SK-N-SH treated with all-trans-retinoic acid at 6 μM for 48 hours (cell line): Measurements from ENCODE around the gene ADAT3.

Source experiments
- ATAC-seq: fragments of 200-7000 bp; cut with Tn5 transposase; 3 replicates; pipeline ENCODE4 v1.9.1; 2020; ENCODE audit warnings: mild to moderate bottlenecking, moderate library complexity
- ARNTL ChIP-seq: fragments of 450-650 bp; formaldehyde crosslinking; IDR thresholded peaks from 2 replicates; pipeline ENCODE4 v1.5.0; 2020; ENCODE audit warnings: low read depth, mild to moderate bottlenecking, moderate library complexity, borderline replicate concordance
- BACH2 ChIP-seq: fragments of 250-450 bp; sonication (Bioruptor Pico); IDR thresholded peaks from 2 replicates; pipeline ENCODE4 v1.9.0; 2021; ENCODE audit warnings: mild to moderate bottlenecking, borderline replicate concordance
- CSDC2 ChIP-seq: fragments of 250-450 bp; sonication (Bioruptor Pico); IDR thresholded peaks from 2 replicates; pipeline ENCODE4 v1.5.0; 2020; ENCODE audit warnings: mild to moderate bottlenecking, moderate library complexity
- ESRRG ChIP-seq: fragments of 250-450 bp; sonication (Bioruptor Pico); IDR thresholded peaks from 2 replicates; pipeline ENCODE4 v1.6.1; 2021; ENCODE audit warnings: mild to moderate bottlenecking
- GLIS3 ChIP-seq: fragments of 250-450 bp; sonication (Bioruptor Pico); IDR thresholded peaks from 2 replicates; pipeline ENCODE4 v1.5.0; 2020; ENCODE audit warnings: mild to moderate bottlenecking, moderate library complexity
- ISL1 ChIP-seq: fragments of 250-450 bp; sonication (Bioruptor Pico); IDR thresholded peaks from 2 replicates; pipeline ENCODE4 v2.1.2; 2022; ENCODE audit warnings: mild to moderate bottlenecking, moderate library complexity
- OSR1 ChIP-seq: fragments of 250-450 bp; sonication (Bioruptor Pico); IDR thresholded peaks from 2 replicates; pipeline ENCODE4 v1.8.0; 2022; ENCODE audit warnings: moderate library complexity, mild to moderate bottlenecking, inconsistent platforms
- PPARA ChIP-seq: fragments of 250-450 bp; sonication (Bioruptor Pico); IDR thresholded peaks from 2 replicates; pipeline ENCODE4 v1.5.0; 2020; ENCODE audit warnings: mild to moderate bottlenecking, borderline replicate concordance
- RARB ChIP-seq: fragments of 250-450 bp; sonication (Bioruptor Pico); IDR thresholded peaks from 2 replicates; pipeline ENCODE4 v1.8.0; 2021; ENCODE audit warnings: mild to moderate bottlenecking, moderate library complexity
- SNAI2 ChIP-seq: fragments of 250-450 bp; sonication (Bioruptor Pico); IDR thresholded peaks from 2 replicates; pipeline ENCODE4 v1.5.0; 2020; ENCODE audit warnings: mild to moderate bottlenecking, moderate library complexity
- TCF4 ChIP-seq: fragments of 250-450 bp; sonication (Bioruptor Pico); IDR thresholded peaks from 2 replicates; pipeline ENCODE4 v1.8.0; 2021; ENCODE audit warnings: mild to moderate bottlenecking, moderate library complexity, borderline replicate concordance
- TOX ChIP-seq: fragments of 250-450 bp; sonication (Bioruptor Pico); IDR thresholded peaks from 2 replicates; pipeline ENCODE4 v1.8.0; 2021; ENCODE audit warnings: mild to moderate bottlenecking, moderate library complexity, borderline replicate concordance
- ZC3H10 ChIP-seq: fragments of 250-450 bp; sonication (Bioruptor Pico); IDR thresholded peaks from 2 replicates; pipeline ENCODE4 v1.5.1; 2021; ENCODE audit warnings: mild to moderate bottlenecking, moderate library complexity
- ZFP3 ChIP-seq: fragments of 250-450 bp; sonication (Bioruptor Pico); IDR thresholded peaks from 2 replicates; pipeline ENCODE4 v1.5.0; 2020; ENCODE audit warnings: mild to moderate bottlenecking, moderate library complexity
- ZFP30 ChIP-seq: fragments of 450-650 bp; formaldehyde crosslinking; IDR thresholded peaks from 2 replicates; pipeline ENCODE4 v1.5.0; 2022; ENCODE audit warnings: mild to moderate bottlenecking, moderate library complexity
- ZNF565 ChIP-seq: fragments of 450-650 bp; formaldehyde crosslinking; conservative IDR thresholded peaks from 2 replicates; pipeline ENCODE4 v1.5.0; 2020; ENCODE audit warnings: low read depth, mild to moderate bottlenecking, moderate library complexity
- ZNF70 ChIP-seq: fragments of 450-650 bp; formaldehyde crosslinking; IDR thresholded peaks from 2 replicates; pipeline ENCODE4 v1.5.0; 2020; ENCODE audit warnings: mild to moderate bottlenecking, moderate library complexity
- ZNF8 ChIP-seq: fragments of 450-650 bp; formaldehyde crosslinking; IDR thresholded peaks from 2 replicates; pipeline ENCODE4 v1.5.0; 2020; ENCODE audit warnings: mild to moderate bottlenecking, moderate library complexity
- TF ChIP-seq, protein P1 (sequence below): fragments of 250-450 bp; sonication (Bioruptor Pico); IDR thresholded peaks from 2 replicates; pipeline ENCODE4 v1.8.0; 2020; ENCODE audit warnings: mild to moderate bottlenecking, moderate library complexity, borderline replicate concordance
- TF ChIP-seq, protein P2 (sequence below): fragments of 250-450 bp; sonication (Bioruptor Pico); IDR thresholded peaks from 2 replicates; pipeline ENCODE4 v1.5.0; 2020; ENCODE audit warnings: mild to moderate bottlenecking, moderate library complexity
- TF ChIP-seq, protein P3 (sequence below): fragments of 250-450 bp; sonication (Bioruptor Pico); IDR thresholded peaks from 2 replicates; pipeline ENCODE4 v1.8.0; 2021; ENCODE audit warnings: low read depth, mild to moderate bottlenecking, moderate library complexity, borderline replicate concordance
- TF ChIP-seq, protein P4 (sequence below): fragments of 250-450 bp; sonication (Bioruptor Pico); IDR thresholded peaks from 2 replicates; pipeline ENCODE4 v1.5.1; 2021; ENCODE audit warnings: mild to moderate bottlenecking, moderate library complexity

The ADAT3 gene

DNA sequence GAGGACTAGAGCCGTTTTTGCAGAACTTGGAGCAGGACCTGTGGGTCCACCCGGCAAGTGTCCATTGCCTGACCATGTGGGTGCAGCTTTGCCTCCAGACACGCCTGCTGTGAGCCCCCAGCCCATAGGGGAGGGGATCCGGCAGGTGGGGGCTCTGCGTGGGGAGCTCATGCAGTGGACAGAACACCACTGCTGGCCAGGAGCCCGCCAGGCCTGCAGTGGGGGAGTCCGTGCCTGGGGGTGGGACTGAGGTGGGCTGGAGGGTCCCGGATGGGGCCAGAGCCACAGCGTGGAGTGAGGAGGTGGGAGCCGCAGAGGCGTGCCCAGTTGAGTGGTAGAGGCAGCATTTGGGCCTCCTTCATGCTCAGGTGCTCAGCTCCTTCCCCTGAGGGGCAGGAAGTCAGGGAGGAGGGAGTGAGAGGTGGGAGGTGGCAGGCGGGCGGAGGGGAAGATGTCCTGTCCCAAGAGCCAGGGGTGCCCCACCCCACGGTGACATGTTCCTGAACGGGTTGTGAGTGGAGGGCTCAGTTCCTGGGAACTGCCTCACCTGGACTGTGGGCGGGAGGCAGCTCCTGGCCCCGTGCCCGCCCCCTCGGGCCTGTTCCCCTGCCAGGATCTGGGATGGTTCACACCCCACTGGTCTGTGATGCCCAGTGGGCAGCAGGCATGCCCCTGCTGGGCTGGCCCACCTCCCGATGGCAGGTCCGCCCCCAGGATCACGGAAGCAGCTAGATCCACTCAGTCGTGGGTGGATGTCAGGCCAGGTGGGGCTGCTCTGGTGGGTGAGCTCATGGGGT lies 8.8 kb downstream of the ADAT3 start:
- ATAC-seq: no peak
- TF ChIP-seq OSR1 (CRISPR knock-in tag): no peak
- TF ChIP-seq ISL1 (CRISPR knock-in tag): no peak
- TF ChIP-seq GLIS3: no peak
- TF ChIP-seq, protein P1, sequence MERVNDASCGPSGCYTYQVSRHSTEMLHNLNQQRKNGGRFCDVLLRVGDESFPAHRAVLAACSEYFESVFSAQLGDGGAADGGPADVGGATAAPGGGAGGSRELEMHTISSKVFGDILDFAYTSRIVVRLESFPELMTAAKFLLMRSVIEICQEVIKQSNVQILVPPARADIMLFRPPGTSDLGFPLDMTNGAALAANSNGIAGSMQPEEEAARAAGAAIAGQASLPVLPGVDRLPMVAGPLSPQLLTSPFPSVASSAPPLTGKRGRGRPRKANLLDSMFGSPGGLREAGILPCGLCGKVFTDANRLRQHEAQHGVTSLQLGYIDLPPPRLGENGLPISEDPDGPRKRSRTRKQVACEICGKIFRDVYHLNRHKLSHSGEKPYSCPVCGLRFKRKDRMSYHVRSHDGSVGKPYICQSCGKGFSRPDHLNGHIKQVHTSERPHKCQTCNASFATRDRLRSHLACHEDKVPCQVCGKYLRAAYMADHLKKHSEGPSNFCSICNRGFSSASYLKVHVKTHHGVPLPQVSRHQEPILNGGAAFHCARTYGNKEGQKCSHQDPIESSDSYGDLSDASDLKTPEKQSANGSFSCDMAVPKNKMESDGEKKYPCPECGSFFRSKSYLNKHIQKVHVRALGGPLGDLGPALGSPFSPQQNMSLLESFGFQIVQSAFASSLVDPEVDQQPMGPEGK (CRISPR knock-in tag): no peak
- TF ChIP-seq ZC3H10 (CRISPR knock-in tag): no peak
- no peak for TF ChIP-seq CSDC2 (CRISPR knock-in tag)
- TF ChIP-seq SNAI2 (CRISPR knock-in tag): no peak
- TF ChIP-seq ZFP30: no peak
- TF ChIP-seq ZNF70: no peak

DNA sequence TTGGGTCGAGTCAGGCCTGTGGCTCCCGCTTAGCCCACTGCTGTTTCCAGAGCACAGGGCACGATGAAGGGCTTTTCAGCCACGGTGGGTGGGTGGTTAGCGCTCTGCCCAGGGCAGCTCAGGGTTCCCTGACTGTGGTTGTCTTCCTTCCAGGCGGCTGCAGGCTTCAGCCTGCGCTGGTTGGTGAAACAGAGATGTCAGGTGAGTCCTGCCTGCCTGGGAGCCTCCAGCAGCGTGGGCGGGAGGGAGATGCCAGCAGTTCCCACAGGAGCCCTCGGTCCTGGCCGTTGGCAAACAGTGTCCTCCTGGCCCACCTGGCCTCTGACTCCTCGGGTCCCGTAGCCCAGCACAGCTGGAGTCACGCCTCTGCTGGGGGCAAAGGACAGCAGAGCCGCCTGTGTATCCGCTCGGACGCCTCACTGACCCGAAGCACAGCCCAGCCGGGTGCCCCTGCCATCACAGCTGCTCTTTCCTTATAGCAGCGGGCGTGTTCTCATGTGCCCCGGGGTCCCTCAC lies 9.7 kb downstream of the ADAT3 start:
- no peak for TF ChIP-seq SNAI2 (CRISPR knock-in tag)
- TF ChIP-seq ZFP3 (CRISPR knock-in tag): no peak
- TF ChIP-seq ARNTL (CRISPR knock-in tag): no peak
- no peak for TF ChIP-seq GLIS3
- TF ChIP-seq TCF4 (CRISPR knock-in tag): no peak
- TF ChIP-seq ZNF8 (CRISPR knock-in tag): no peak
- no peak for TF ChIP-seq ISL1 (CRISPR knock-in tag)
- TF ChIP-seq, protein P1 (CRISPR knock-in tag): no peak
- TF ChIP-seq ZNF70: no peak
- TF ChIP-seq ESRRG (CRISPR knock-in tag): no peak
- no peak for TF ChIP-seq TOX (CRISPR knock-in tag)
- TF ChIP-seq, protein P2, sequence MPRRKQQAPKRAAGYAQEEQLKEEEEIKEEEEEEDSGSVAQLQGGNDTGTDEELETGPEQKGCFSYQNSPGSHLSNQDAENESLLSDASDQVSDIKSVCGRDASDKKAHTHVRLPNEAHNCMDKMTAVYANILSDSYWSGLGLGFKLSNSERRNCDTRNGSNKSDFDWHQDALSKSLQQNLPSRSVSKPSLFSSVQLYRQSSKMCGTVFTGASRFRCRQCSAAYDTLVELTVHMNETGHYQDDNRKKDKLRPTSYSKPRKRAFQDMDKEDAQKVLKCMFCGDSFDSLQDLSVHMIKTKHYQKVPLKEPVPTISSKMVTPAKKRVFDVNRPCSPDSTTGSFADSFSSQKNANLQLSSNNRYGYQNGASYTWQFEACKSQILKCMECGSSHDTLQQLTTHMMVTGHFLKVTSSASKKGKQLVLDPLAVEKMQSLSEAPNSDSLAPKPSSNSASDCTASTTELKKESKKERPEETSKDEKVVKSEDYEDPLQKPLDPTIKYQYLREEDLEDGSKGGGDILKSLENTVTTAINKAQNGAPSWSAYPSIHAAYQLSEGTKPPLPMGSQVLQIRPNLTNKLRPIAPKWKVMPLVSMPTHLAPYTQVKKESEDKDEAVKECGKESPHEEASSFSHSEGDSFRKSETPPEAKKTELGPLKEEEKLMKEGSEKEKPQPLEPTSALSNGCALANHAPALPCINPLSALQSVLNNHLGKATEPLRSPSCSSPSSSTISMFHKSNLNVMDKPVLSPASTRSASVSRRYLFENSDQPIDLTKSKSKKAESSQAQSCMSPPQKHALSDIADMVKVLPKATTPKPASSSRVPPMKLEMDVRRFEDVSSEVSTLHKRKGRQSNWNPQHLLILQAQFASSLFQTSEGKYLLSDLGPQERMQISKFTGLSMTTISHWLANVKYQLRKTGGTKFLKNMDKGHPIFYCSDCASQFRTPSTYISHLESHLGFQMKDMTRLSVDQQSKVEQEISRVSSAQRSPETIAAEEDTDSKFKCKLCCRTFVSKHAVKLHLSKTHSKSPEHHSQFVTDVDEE (CRISPR knock-in tag): no peak
- no peak for TF ChIP-seq BACH2 (CRISPR knock-in tag)
- TF ChIP-seq, protein P3, sequence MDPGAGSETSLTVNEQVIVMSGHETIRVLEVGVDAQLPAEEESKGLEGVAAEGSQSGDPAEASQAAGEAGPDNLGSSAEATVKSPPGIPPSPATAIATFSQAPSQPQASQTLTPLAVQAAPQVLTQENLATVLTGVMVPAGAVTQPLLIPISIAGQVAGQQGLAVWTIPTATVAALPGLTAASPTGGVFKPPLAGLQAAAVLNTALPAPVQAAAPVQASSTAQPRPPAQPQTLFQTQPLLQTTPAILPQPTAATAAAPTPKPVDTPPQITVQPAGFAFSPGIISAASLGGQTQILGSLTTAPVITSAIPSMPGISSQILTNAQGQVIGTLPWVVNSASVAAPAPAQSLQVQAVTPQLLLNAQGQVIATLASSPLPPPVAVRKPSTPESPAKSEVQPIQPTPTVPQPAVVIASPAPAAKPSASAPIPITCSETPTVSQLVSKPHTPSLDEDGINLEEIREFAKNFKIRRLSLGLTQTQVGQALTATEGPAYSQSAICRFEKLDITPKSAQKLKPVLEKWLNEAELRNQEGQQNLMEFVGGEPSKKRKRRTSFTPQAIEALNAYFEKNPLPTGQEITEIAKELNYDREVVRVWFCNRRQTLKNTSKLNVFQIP (CRISPR knock-in tag): no peak
- no peak for TF ChIP-seq PPARA (CRISPR knock-in tag)
- ATAC-seq: no peak

DNA sequence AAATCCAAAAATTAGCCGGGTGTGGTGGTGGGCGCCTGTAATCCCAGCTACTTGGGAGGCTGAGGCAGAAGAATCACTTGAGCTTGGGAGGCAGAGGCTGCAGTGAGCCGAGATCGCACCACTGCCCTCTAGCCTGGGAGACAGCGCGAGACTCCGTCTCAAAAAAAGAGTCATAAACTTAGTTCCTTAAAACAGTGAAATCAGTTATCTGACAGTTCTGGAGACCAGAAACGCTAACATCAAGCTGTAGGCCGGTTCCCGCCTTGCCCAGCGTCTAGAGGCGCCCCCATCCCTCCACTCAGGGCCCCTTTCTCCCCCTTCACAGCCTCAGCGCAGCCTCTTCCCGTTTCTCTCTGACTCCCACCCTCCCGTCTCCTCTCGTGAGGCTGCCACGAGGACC lies 11.9 kb downstream of the ADAT3 start:
- ATAC-seq: no peak
- no peak for TF ChIP-seq BACH2 (CRISPR knock-in tag)
- no peak for TF ChIP-seq ZNF8 (CRISPR knock-in tag)
- TF ChIP-seq, protein P4, sequence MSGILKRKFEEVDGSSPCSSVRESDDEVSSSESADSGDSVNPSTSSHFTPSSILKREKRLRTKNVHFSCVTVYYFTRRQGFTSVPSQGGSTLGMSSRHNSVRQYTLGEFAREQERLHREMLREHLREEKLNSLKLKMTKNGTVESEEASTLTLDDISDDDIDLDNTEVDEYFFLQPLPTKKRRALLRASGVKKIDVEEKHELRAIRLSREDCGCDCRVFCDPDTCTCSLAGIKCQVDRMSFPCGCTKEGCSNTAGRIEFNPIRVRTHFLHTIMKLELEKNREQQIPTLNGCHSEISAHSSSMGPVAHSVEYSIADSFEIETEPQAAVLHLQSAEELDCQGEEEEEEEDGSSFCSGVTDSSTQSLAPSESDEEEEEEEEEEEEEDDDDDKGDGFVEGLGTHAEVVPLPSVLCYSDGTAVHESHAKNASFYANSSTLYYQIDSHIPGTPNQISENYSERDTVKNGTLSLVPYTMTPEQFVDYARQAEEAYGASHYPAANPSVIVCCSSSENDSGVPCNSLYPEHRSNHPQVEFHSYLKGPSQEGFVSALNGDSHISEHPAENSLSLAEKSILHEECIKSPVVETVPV (CRISPR knock-in tag): no peak
- no peak for TF ChIP-seq RARB (CRISPR knock-in tag)
- no peak for TF ChIP-seq ARNTL (CRISPR knock-in tag)
- no peak for TF ChIP-seq ZNF565 (CRISPR knock-in tag)
